ENCODE measurements around the gene SLC9A9.

GRCh38 chr3:143242101-143242500 is 606.2 kb downstream of the SLC9A9 start:
- TF ChIP-seq CTCF (IDR thresholded peaks at IDR 0.05; ENCODE audit: low read depth, low read length) (no peak), EZH2phosphoT487 (IDR thresholded peaks at IDR 0.05; ENCODE audit: low read depth) (no peak)
